Memory B cell (primary cell): ENCODE measurements around the gene ACER2.
A peak's percentile ranks its signal among the peaks of the same experiment; 100 is the strongest.
"Not testable (repeated sequence)": the region's sequence is repeated elsewhere in the genome, so short reads cannot be mapped to it uniquely, and the experiment has no call there.

Experiments
- ATAC-seq: fragments of 150-1000 bp; cut with Tn5 transposase; 2 replicates; pipeline ENCODE4 v1.10.0; 2021; ENCODE audit warnings: low read depth, mild to moderate bottlenecking, moderate library complexity
- DNase-seq, 2 donors: peaks; one replicate each; pipeline ENCODE4 v3.0.0; 2022; ENCODE audit warnings: low spot score in 2 of 2
- H3K27ac Mint-ChIP-seq: one replicate; pipeline ENCODE4 v1.8.0; 2022; ENCODE audit warnings: mild to moderate bottlenecking, moderate library complexity, mixed read lengths
- H3K27me3 Mint-ChIP-seq: one replicate; pipeline ENCODE4 v1.8.0; 2022; ENCODE audit warnings: mixed read lengths
- H3K36me3 Mint-ChIP-seq: one replicate; pipeline ENCODE4 v1.8.0; 2022; ENCODE audit warnings: mild to moderate bottlenecking, mixed read lengths
- H3K4me1 Mint-ChIP-seq: one replicate; pipeline ENCODE4 v1.8.0; 2022; ENCODE audit warnings: mixed read lengths
- H3K4me3 Mint-ChIP-seq: one replicate; pipeline ENCODE4 v1.8.0; 2022; ENCODE audit warnings: mild to moderate bottlenecking, moderate library complexity, mixed read lengths
- H3K9me3 Mint-ChIP-seq: one replicate; pipeline ENCODE4 v1.8.0; 2022; ENCODE audit warnings: mixed read lengths

Gene ACER2

DNA sequence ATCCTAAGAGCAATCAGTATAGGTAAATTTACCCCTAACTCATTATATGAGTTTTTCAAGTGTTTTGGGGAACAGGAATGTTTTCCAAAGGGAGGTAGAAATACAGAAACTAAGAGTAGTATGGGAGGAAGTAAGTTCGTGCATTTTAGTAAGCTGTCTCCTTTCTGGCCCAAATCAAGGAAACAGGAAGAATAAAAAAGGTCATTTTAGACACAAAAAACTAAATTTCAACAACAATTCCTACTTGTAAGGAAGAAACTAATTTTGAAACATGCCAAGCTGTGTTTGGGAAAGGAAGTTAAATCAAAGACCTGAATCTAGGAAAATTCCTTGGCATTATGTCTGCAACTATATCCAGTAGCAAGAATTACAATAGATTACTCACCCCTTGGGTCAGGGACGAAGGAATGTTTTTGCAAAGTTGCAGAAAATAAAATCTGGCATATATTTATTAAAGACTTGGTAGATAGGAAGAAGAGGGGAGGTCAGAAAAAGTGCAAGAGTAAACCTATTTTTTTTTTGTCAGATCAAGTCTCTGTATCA lies 22.2 kb upstream of the ACER2 start:
- Mint-ChIP-seq H3K4me3 (no peak overlapping the region), H3K9me3 (no peaks in the 10 kb centered on the region), H3K4me1 (no peaks in the 10 kb centered on the region), H3K27me3 (peaks cover 3% of the 10 kb centered on the region), H3K36me3 (peaks cover 2% of the 10 kb centered on the region), H3K27ac (no peak overlapping the region)
- ATAC-seq (no peak), DNase-seq (no peak)

- Mint-ChIP-seq H3K4me3 (no peak overlapping the region), H3K9me3 (no peaks in the 10 kb centered on the region), H3K36me3 (peaks cover 2% of the 10 kb centered on the region), H3K27ac (no peak overlapping the region), H3K27me3 (peaks cover 3% of the 10 kb centered on the region), H3K4me1 (no peaks in the 10 kb centered on the region)
- DNase-seq (no peak), ATAC-seq (no peak)
Observed at GRCh38 chr9:19387317-19387716, 21.5 kb upstream of the ACER2 start.

DNA sequence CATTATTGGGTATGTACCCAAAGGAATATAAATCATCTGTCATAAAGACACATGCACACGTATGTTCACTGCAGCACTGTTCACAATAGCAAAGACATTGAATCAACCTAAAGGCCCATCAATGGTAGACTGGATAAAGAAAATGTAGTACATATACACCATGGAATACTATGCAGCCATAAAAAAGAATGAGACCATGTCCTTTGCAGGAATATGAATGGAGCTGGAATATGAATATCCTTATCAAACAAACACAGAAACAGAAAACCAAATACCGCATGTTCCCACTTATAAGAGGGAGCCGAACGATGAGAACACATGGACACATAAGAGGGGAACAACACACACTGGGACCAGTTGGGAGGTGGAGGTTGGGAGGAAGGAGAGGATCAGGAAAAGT lies 19.3 kb upstream of the ACER2 start:
- H3K9me3 Mint-ChIP-seq, ATAC-seq, H3K4me3 Mint-ChIP-seq, H3K27me3 Mint-ChIP-seq, H3K27ac Mint-ChIP-seq, DNase-seq, H3K4me1 Mint-ChIP-seq, H3K36me3 Mint-ChIP-seq: not testable (repeated sequence)

- Mint-ChIP-seq H3K27ac (no peak overlapping the region), H3K36me3 (no peaks in the 10 kb centered on the region), H3K4me1 (peaks cover 3% of the 10 kb centered on the region), H3K4me3 (no peak overlapping the region), H3K9me3 (peaks cover 2% of the 10 kb centered on the region), H3K27me3 (no peaks in the 10 kb centered on the region)
- no peak for ATAC-seq
- no peak for DNase-seq
Observed at GRCh38 chr9:19397845-19398244, 11.0 kb upstream of the ACER2 start.

DNA sequence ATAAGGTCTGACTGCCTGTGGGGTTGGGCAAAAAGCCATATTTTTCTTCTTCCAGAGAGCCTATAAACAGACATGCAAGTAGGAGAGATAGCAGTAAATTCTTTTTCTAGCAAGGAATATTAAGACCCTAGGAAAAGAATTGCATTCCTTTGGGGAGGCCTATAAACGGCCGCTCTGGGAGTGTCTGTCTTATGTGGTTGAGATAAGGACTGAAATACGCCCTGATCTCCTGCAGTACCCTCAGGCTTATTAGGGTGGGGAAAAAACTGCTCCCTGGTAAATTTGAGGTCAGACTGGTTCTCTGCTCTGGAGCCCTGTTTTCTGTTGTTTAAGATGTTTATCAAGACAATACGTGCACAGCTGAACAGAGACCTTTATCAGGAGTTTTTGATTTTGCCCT lies 5.6 kb upstream of the ACER2 start:
- H3K36me3 Mint-ChIP-seq, ATAC-seq, DNase-seq, H3K27me3 Mint-ChIP-seq, H3K9me3 Mint-ChIP-seq, H3K4me1 Mint-ChIP-seq, H3K27ac Mint-ChIP-seq, H3K4me3 Mint-ChIP-seq: not testable (repeated sequence)

DNA sequence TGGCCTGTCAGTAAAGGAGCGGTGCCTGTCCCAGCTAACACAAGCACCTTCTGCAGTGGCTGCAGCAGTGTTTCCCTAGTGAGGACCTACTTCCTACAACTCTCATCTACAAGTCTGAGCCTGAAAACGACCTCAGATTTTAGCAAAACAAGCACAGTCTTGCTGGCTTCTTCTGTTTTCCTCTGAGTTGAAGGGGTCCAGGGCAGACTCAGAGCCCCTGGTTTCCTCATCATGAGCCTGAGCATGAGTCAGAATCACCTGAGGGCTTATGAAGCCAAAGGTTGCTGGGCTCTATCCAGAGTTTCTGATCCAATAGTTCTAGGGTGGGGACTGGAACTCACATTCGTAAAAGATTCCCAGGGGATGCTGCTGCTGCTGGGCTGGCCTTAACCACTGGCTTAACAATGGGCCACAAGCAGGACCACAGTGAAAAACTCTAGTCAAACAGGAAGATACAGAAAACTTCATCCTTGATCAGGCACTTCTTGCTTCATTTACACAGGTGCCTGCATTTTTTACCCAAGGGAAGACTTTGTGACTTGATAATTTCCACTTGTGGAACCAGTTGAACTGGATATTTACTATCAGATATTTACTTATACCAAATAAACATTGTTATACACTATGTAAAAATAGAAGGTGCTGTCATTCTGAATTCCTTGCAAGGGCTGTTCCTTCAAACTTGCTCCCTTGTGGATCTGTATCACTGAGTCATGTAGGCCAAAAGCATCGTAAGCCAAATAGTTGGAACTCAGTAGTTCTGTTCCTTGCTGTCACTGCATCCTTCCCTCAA lies 4.3 kb upstream of the ACER2 start:
- DNase-seq: no peak
- Mint-ChIP-seq H3K27me3 (no peaks in the 10 kb centered on the region), H3K27ac (no peak overlapping the region), H3K36me3 (no peaks in the 10 kb centered on the region), H3K9me3 (peaks cover 2% of the 10 kb centered on the region), H3K4me1 (peaks cover 6% of the 10 kb centered on the region), H3K4me3 (no peak overlapping the region)
- no peak for ATAC-seq

- H3K36me3 Mint-ChIP-seq: no peaks in the 10 kb centered on the region
- no peak overlapping the region for H3K4me3 Mint-ChIP-seq
- ATAC-seq: no peak
- H3K4me1 Mint-ChIP-seq: peaks cover 9% of the 10 kb centered on the region
- H3K27me3 Mint-ChIP-seq: no peaks in the 10 kb centered on the region
- H3K27ac Mint-ChIP-seq: no peak overlapping the region
- H3K9me3 Mint-ChIP-seq: peaks cover 2% of the 10 kb centered on the region
- no peak for DNase-seq
Observed at GRCh38 chr9:19405771-19406170, 3.0 kb upstream of the ACER2 start.

GRCh38 chr9:19408316-19408692 lies 505 bp upstream of the ACER2 start:
- Mint-ChIP-seq H3K27ac (peak overlapping the region; percentile 38), H3K4me1 (peaks cover 9% of the 10 kb centered on the region), H3K4me3 (peak overlapping the region; percentile 97)

DNA sequence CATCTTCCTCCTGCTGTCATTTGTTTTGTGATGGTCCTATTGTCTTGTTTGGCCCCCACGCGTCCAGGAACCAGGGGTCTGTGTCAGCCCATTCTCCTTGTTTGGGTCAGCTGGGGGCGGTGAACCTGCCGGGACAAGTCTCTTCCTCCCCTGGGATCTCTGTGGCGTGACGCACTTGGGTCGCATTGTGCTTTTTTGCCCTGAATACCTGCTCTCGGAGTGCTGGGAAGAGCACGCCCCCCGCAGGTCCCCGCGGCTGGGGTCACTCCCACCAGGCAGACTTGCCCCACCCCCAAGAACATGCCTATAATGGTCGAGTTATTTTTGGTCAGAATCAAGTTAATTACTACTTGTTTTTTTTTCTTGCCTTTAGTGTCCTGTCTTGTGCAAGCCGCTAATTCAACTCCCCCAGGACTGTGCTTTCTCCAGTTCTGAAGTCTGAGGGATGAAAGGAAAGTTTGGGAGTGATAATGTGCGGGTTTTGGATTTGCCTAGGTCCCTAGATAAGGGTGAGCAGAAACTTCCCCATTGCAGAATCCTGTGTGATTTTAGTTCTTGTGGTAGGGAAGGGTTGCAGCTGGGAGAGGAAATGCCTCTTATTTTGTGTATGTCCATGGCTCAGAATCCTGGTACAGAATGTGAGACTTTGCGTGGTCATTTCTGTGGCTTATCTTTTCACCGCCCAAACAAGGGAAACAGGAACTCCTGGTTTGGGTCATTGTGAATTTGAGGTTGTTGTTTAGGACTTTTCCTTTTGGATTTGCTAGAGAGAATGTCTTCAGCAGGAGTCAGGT lies 789 bp downstream of the ACER2 start:
- Mint-ChIP-seq H3K36me3 (peaks cover 5% of the 10 kb centered on the region), H3K4me1 (peaks cover 9% of the 10 kb centered on the region), H3K27ac (peak overlapping the region; percentile 89), H3K27me3 (no peaks in the 10 kb centered on the region), H3K9me3 (no peaks in the 10 kb centered on the region), H3K4me3 (peak overlapping the region; percentile 97)
- peak; percentile 5 for ATAC-seq
- DNase-seq: no peak

More at GRCh38 chr9:19408316-19408692, 505 bp upstream of the ACER2 start:
- ATAC-seq: no peak
- H3K36me3 Mint-ChIP-seq: peaks cover 5% of the 10 kb centered on the region
- no peaks in the 10 kb centered on the region for H3K27me3 Mint-ChIP-seq
- no peak for DNase-seq
- H3K9me3 Mint-ChIP-seq: no peaks in the 10 kb centered on the region

- H3K27ac Mint-ChIP-seq: no peak overlapping the region
Observed at GRCh38 chr9:19410195-19410503, 1.3 kb downstream of the ACER2 start.

DNA sequence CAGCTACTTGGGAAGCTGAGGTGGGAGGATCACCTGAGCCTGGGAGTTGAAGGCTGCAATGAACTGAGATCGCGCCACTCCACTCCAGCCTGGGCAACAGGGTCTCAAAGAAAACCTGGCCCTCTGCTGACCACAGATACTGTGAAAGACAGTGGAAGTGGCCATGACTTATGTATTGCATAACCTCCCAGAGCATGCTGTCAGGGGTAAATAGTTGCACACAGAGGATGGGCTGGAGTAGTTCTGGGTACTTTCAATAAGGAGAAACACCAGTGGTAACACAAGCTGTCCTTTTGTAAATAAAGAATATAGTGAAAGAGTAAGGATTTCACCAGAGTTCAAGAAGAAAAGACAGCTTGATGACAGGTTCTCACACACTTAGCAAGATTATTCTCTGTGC lies 1.8 kb downstream of the ACER2 start:
- Mint-ChIP-seq H3K27me3 (no peaks in the 10 kb centered on the region), H3K4me1 (peaks cover 9% of the 10 kb centered on the region), H3K4me3 (no peak overlapping the region), H3K9me3 (no peaks in the 10 kb centered on the region), H3K36me3 (peaks cover 5% of the 10 kb centered on the region), H3K27ac (no peak overlapping the region)
- DNase-seq (no peak), ATAC-seq (no peak)

More at GRCh38 chr9:19410195-19410503, 1.3 kb downstream of the ACER2 start:
- H3K36me3 Mint-ChIP-seq: peaks cover 5% of the 10 kb centered on the region
- no peaks in the 10 kb centered on the region for H3K27me3 Mint-ChIP-seq
- peaks cover 9% of the 10 kb centered on the region for H3K4me1 Mint-ChIP-seq
- no peak for DNase-seq
- no peak for ATAC-seq
- peak overlapping the region; percentile 97 for H3K4me3 Mint-ChIP-seq
- H3K9me3 Mint-ChIP-seq: no peaks in the 10 kb centered on the region

DNA sequence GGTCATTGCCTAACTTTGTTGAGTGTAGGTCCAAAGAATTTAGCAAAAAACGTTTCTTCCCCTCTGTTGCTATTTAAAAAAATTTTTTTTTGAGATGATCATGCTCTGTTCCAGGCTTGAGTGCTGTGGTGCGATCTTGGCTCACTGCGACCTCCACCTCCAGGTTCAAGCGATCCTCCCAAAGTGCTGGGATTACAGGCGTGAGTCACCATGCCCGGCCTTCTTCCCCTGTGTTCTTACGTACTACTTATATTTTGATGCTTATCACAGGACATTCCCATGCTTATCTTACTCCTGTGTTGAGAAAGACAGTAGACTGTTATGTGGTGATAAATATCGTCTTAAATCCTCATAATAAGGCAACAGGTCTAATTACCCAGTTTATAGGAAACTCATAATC lies 2.5 kb downstream of the ACER2 start:
- Mint-ChIP-seq H3K36me3 (peaks cover 7% of the 10 kb centered on the region), H3K27ac (no peak overlapping the region), H3K4me3 (no peak overlapping the region), H3K9me3 (no peaks in the 10 kb centered on the region), H3K27me3 (no peaks in the 10 kb centered on the region), H3K4me1 (peaks cover 9% of the 10 kb centered on the region)
- DNase-seq (no peak), ATAC-seq (no peak)

DNA sequence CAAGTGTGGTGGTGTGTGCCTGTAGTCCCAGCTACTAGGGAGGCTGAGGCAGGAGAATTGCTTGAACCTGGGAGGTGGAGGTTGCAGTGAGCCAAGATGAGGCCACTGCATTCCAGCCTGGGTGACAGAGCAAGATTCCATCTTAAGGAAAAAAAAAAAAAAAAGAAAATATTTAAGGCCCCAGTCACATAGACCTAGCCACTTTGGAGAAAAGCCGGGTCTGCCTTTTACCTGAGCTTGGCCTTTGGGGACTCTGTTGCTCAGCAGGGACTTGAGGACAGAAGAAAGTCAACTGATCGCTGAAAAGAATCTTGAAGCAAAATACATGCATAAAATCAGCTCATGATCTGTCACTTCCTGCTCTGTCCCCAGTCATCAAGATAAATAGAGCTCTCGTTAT lies 4.6 kb downstream of the ACER2 start:
- H3K27me3 Mint-ChIP-seq, H3K9me3 Mint-ChIP-seq, H3K27ac Mint-ChIP-seq, H3K4me3 Mint-ChIP-seq, ATAC-seq, H3K4me1 Mint-ChIP-seq, DNase-seq: not testable (repeated sequence)
- peaks cover 10% of the 10 kb centered on the region for H3K36me3 Mint-ChIP-seq

DNA sequence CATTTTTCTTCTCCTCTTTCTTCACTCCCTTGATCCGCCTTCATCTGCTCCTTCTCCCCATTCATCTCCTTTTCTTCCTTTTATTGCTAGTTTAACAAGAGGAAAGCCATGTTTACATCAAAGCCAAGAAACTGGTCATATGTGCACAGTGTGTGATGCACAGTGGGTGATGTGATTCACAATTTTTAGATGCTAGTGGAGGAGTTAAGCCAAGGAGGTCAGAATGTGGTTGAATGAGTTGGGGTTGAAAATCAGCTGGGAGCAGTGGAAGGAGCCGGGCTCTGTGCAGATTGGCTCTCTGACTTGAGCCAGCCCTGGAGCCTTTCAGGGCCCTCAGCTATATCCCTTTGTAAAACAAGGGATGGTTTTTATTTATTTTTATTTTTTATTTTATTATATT lies 7.3 kb downstream of the ACER2 start:
- no peaks in the 10 kb centered on the region for H3K4me1 Mint-ChIP-seq
- no peaks in the 10 kb centered on the region for H3K27me3 Mint-ChIP-seq
- ATAC-seq (no peak), DNase-seq (no peak)
- H3K4me3 Mint-ChIP-seq: no peak overlapping the region
- H3K9me3 Mint-ChIP-seq: peaks cover 2% of the 10 kb centered on the region
- H3K36me3 Mint-ChIP-seq: peaks cover 10% of the 10 kb centered on the region
- H3K27ac Mint-ChIP-seq: no peak overlapping the region
